ENCODE measurements around the gene NEUROD2.
"Not testable (repeated sequence)": the region's sequence is repeated elsewhere in the genome, so short reads cannot be mapped to it uniquely, and the experiment has no call there.

NEUROD2 gene

GRCh38 chr17:39601758-39602532, 5.8 kb downstream of the NEUROD2 start:
- DNase-seq, result no peak

DNA sequence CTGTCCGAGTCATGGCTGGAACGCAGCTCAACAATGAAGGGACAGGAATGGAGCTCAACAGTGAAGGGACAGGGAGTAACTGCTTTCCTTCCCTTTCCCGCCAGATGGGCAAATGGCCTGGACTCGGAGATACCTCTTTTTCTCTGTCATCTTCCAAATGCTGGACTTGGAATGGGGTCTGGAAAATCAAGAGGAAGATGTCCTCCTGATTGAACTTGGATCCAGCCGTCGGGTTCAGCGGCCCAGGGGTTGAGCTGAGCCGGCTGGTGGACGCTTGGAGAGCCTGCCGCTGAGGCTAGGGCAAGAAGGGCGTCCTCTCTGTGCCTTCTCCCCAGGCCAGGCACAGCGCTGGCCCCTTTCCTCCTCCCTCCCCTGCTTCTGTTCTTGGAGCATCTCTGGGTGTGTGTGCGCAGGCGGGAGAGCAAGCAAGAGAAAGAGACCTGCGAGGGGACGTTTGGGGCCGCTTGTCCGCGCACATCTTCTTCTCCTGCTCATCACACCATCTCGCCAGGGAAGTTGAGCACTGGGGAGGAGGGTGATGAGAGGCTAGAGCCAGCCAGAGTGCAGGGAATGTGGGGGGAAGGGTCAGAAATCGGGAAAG, 6.6 kb downstream of the NEUROD2 start:
- DNase-seq, result no peak

GRCh38 chr17:39600288-39600996, 7.3 kb downstream of the NEUROD2 start:
- DNase-seq, result no peak

DNA sequence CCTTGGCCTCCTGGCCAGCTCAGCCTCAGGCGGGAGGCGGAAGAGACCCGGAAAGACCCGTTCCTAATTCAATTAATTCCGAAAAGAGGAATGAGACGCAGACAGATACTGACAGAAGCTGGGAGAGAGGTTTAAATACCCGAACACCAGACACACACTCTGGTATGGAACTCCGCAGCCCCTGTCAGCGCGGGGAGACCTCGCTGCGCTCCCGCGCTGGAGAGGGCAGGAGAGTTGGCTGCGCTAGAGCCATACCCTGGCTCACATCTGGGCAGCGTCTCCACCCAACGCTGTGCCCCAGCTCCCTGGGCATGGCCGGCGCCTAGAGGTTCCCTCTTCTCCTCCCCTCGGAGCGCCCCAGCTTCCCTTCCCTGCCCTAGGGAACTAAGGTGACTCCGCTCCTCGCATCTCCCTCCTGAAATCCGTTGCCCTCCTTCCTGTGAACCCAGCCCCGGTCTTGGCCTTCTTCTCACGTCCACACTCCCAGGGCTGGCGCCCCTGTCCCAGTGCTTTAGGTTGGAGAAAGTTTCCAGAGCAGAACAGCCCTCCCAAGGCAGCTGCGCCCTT, 8.0 kb downstream of the NEUROD2 start:
- DNase-seq, result no peak

GRCh38 chr17:39599004-39599664, 8.6 kb downstream of the NEUROD2 start:
- no peak for DNase-seq

GRCh38 chr17:39598630-39599003, 9.1 kb downstream of the NEUROD2 start:
- no peak for DNase-seq

GRCh38 chr17:39598047-39598481, 9.7 kb downstream of the NEUROD2 start:
- DNase-seq, result no peak

GRCh38 chr17:39597372-39598046, 10.2 kb downstream of the NEUROD2 start:
- DNase-seq, result no peak

GRCh38 chr17:39596543-39597267, 11.0 kb downstream of the NEUROD2 start:
- DNase-seq, result no peak

GRCh38 chr17:39595928-39596510, 11.7 kb downstream of the NEUROD2 start:
- DNase-seq, result no peak

DNA sequence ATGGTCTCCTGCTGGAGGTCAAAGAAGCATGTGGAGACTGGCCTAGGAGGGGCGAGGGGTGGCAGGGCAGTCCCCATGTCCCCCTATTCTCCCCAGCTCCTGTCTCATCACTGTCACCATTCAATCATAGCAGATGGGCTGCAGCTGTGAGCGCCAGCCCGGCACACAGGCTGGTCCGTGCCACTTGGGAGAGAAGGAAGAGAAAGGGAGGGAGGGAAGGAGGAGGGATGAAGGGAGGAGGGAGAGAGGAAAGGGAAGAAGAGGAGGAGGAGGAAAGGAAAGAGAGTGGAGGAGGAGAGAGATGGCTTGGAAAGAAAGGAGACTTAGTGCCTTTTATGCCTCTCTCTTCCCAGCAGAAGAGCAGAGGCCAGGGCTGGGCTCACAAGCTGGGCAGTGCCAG, 12.4 kb downstream of the NEUROD2 start:
- DNase-seq, result no peak

DNA sequence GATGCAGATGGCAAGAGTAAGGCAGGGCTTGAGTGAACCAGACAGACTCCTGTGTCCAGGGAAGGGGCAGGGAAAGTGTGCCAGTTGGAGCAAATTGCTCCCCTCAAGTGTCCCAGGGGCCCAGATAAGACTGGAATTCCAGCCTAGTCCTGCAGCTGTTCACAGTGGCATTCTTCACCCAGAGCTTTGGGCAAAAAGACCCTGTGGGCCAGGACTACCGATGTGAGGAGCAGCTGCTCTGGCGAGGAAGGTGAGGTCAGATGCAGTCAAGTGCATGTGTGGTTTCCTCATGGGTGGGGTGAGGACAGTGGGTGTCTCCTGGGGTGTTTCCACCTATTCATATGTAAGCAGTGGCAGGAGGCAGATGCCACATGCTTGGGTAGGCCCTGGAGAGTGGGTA, 14.3 kb downstream of the NEUROD2 start:
- DNase-seq, result no peak

DNA sequence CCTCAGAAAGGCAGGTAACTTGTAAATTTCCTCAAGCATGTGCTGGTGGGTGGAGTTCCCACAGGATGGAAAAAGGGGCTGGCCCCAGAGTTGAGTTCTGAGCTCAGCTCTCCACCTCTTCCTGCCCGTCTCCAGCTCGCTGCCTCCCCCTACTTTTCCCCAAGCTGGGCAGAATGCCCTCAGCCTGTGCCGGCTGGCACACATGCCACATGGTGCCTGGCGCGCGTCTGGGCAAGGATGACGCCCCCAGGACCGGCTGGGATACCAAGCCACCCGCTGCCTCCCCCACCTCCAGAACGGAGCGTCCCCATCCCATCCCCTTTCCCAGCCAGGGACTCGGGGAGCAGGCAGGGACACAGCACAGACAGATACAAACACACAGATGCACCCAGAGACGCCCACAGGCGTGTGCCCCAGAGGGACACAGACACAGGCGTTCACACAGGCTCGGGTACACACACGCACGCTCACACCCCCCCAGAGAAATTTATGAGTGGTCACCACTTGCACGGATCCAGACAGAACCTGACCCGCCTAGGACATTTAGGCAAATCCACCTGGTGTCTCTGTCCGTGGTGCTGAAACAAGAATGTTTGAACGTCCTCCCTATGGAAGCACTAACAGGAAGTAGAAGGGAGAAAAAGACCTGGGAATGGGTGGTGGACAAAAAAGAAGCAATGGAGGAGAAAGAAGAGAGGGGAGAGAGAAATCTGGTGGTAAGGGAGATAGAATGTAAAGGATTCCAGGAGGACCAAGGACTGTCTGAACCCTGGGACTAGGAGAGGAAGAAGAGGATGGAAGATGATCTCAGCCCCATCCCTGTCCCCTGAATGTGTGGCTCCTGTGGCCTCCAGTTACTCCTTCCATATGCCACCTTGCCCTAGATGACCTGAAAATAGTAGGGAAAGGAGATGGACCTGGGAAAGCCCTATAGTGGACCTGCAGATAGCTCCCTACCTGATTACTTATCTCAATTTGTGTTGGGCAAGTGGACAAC, 15.5 kb downstream of the NEUROD2 start:
- DNase-seq, result no peak

GRCh38 chr17:39590180-39590579, 17.5 kb downstream of the NEUROD2 start:
- not testable (repeated sequence) for DNase-seq

DNA sequence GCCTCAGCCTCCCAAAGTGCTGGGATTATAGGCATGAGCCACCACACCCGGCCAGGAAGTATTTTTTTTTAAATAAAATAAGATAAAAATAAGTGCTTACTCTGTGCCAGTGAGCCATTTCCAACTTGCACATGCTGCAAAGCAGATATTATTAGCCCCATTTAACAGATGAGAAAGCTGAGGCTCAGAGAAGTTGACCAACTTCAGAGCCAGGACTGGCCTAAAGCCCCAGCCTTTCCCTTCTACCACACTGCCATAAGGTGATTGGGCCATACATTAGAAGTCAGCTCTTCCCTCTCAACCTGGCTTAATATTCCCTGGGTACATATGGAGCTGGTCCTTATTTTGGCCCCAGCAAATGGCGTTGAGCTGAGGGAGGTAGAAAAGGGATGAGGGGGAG, 25.1 kb downstream of the NEUROD2 start:
- DNase-seq, result no peak

DNA sequence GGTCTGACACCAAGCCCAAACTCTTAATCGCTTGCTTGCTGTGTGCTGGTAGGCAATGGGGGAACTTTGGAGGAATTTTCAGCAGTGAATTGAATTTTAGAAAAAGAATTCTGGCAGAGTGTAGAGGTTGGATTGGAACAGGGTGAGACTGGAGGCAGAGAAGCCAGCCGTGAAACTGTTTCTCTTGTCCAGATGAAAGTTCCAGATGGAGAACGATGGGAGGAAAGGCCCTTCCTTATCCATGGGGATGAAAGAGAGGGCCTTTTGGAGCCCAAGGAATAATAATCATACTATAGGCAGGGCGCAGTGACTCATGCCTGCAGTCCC, 26.0 kb downstream of the NEUROD2 start:
- DNase-seq, result no peak

DNA sequence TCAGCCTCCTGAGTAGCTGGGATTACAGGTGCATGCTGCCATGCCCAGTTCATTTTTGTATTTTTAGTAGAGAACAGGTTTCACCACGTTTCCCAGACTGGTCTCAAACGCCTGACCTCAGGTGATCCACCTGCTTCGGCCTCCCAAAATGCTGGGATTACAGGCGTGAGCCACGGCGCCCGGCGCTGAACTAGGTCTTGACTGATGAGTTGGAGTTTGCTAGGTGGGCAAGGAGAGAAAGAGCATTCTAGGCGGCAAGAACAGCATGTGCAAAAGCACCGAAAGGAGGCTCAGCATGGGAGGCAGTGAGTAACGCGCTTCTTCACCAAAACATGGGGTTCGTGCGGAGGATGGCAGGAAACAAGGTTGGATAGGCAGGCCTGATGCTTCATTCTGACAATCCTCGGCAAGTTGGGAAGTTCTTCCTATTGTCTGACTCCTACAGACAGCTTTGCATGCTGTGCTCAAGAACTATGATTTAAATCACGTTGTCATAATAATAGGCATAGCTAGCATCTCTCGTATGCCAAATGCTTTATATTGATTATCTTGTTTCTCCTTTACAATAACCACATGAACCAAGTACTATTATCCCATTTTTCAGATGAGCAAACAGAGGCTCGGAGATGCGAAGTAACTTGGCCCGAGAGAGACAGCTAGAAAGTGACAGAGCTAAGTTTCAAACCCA, 26.5 kb downstream of the NEUROD2 start:
- DNase-seq, result no peak

DNA sequence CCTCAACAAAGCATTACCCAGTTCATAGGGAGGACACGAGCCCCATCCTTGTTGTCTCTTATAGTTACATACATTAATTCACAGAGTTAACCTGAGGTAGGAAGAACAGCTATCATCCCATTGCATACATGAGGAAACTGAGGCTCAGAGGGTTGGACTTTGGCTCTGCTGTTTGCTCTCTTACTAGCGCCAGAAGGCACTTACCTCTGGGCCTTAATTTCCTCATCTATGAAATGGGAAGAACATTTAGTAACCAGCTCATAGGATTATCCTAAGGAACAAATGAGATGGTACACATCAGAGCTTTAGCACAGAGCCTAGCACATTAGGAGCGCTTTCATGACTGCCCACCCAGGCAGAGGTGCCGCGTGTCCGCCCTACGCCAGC, 27.6 kb downstream of the NEUROD2 start:
- DNase-seq, result no peak

DNA sequence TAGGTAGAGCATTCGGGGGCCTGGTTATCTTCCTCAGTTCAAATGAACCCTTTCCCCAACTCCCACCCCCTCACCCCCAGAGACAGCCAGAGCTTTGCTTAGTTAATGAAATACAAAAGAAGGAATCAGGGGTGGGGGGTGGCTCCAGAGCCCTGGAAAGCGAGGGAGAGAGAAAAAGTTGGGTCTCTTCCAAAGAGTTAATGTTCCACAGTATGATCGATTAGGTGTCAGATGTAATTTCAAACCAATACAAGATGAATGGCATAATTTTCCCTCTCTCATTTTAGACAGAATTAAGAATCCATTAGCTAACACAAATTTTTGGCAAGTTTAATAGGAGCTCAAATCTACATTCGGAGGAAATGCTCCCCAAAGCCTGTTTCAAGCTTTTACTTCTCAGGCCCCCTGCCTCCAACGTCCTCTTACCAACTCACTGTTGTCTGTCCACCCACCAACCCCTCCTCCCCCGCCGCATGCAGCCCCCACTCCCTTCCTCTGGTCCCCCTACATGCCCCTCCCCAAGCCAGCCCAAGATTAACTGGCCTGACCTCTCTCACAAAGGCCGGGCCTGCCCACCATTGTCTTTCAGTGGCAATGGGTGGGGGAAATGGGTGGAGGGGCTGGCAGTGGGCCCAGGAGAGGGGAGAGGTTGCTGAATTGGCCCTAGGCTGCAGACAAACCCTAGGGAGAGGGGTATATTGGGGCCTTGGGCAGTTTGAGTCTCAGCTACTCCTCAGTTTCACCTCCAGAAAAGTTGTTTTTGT, 28.2 kb downstream of the NEUROD2 start:
- DNase-seq, result no peak

All from stimulated activated naive CD4-positive, alpha-beta T cell treated with Interleukin-2 at 50 U/mL for 16 hours (primary cell).